WTC11 (cell line): ENCODE data around the gene SAT2. TPM values are rescaled to one million over a fixed set of nuclear protein-coding genes. Genes with fewer than 3 reads are reported as not detected.

Experiments
- ATAC-seq: fragments of 200-7000 bp; cut with Tn5 transposase; 2 replicates; pipeline ENCODE4 v1.10.0; 2021; ENCODE audit warnings: mild to moderate bottlenecking, moderate library complexity
- CTCF ChIA-PET: fragments of 300-600 bp; sonication (Branson Sonifier 250); formaldehyde crosslinking; loops from one replicate; lab custom pipeline; 2021; ENCODE audit warnings: antibody characterized with exemption; lab: Charles Lee
- POLR2A ChIA-PET: fragments of 350-600 bp; sonication (Branson Sonifier 250); formaldehyde crosslinking; loops from one replicate; lab custom pipeline; 2021; ENCODE audit warnings: antibody characterized with exemption; lab: Charles Lee
- DNase-seq: peaks from one replicate; pipeline ENCODE4 v3.0.0; 2021; ENCODE audit warnings: low spot score
- H3K27ac Mint-ChIP-seq: 2 replicates; pipeline ENCODE4 v1.8.0; 2021; ENCODE audit warnings: mixed read lengths
- H3K27me3 Mint-ChIP-seq: 2 replicates; pipeline ENCODE4 v1.8.0; 2021; ENCODE audit warnings: low read depth, mild to moderate bottlenecking, moderate library complexity, mixed read lengths
- H3K36me3 Mint-ChIP-seq: 2 replicates; pipeline ENCODE4 v1.8.0; 2021; ENCODE audit warnings: mixed read lengths
- H3K4me1 Mint-ChIP-seq: 2 replicates; pipeline ENCODE4 v1.8.0; 2022; ENCODE audit warnings: mixed read lengths
- H3K4me3 Mint-ChIP-seq: 2 replicates; pipeline ENCODE4 v1.8.0; 2021; ENCODE audit warnings: mild to moderate bottlenecking, moderate library complexity, mixed read lengths
- H3K9me3 Mint-ChIP-seq: 2 replicates; pipeline ENCODE4 v1.8.0; 2021; ENCODE audit warnings: mixed read lengths
- AR ChIP-seq: fragments of 250-450 bp; sonication (Bioruptor Pico); IDR thresholded peaks from 2 replicates; pipeline ENCODE4 v1.9.0; 2021; ENCODE audit warnings: mild to moderate bottlenecking
- ARID4B ChIP-seq: sonication (generic); formaldehyde crosslinking; IDR thresholded peaks from 2 replicates; pipeline ENCODE4 v1.8.0; 2023; ENCODE audit warnings: missing genetic modification reagents, mild to moderate bottlenecking, borderline replicate concordance
- ATF2 ChIP-seq: sonication (generic); formaldehyde crosslinking; IDR thresholded peaks from 2 replicates; pipeline ENCODE4 v1.8.1; 2022; ENCODE audit warnings: low read depth, missing genetic modification reagents, borderline replicate concordance
- CBFB ChIP-seq: sonication (generic); formaldehyde crosslinking; IDR thresholded peaks from 2 replicates; pipeline ENCODE4 v1.8.1; 2022; ENCODE audit warnings: mild to moderate bottlenecking, low read depth, missing genetic modification reagents
- CTCF ChIP-seq: fragments of 200-600 bp; IDR thresholded peaks from 2 replicates; pipeline ENCODE4 v1.8.0; 2022; ENCODE audit warnings: antibody characterized with exemption
- FOXK1 ChIP-seq: sonication (generic); formaldehyde crosslinking; IDR thresholded peaks from 2 replicates; pipeline ENCODE4 v1.8.0; 2022; ENCODE audit warnings: mild to moderate bottlenecking, moderate library complexity, missing genetic modification reagents
- GTF2I ChIP-seq: fragments of 250-450 bp; sonication (Bioruptor Pico); conservative IDR thresholded peaks from 2 replicates; pipeline ENCODE4 v1.4.0; 2021; ENCODE audit warnings: mild to moderate bottlenecking
- IRF1 ChIP-seq: sonication (generic); formaldehyde crosslinking; IDR thresholded peaks from 2 replicates; pipeline ENCODE4 v1.8.0; 2023; ENCODE audit warnings: missing genetic modification reagents
- NFE2L1 ChIP-seq: sonication (generic); formaldehyde crosslinking; IDR thresholded peaks from 2 replicates; pipeline ENCODE4 v1.8.1; 2023; ENCODE audit warnings: missing genetic modification reagents
- NR1H2 ChIP-seq: sonication (generic); formaldehyde crosslinking; IDR thresholded peaks from 2 replicates; pipeline ENCODE4 v1.9.0; 2021; ENCODE audit warnings: mild to moderate bottlenecking, moderate library complexity, missing genetic modification reagents
- SMAD3 ChIP-seq: sonication (generic); formaldehyde crosslinking; IDR thresholded peaks from 2 replicates; pipeline ENCODE4 v1.8.0; 2022; ENCODE audit warnings: missing genetic modification reagents, mild to moderate bottlenecking, borderline replicate concordance
- ZNF263 ChIP-seq: sonication (generic); formaldehyde crosslinking; IDR thresholded peaks from 2 replicates; pipeline ENCODE4 v1.8.1; 2022; ENCODE audit warnings: low read depth, mild to moderate bottlenecking, moderate library complexity, missing genetic modification reagents
- total RNA-seq: library from RNA; stranded (reverse); gene quantifications from 3 replicates; pipeline ENCODE4 v1.2.3, GENCODE V29; 2021
- TF ChIP-seq, protein P1 (sequence below): sonication (generic); formaldehyde crosslinking; IDR thresholded peaks from 2 replicates; pipeline ENCODE4 v1.8.1; 2023; ENCODE audit warnings: mild to moderate bottlenecking, missing genetic modification reagents
- TF ChIP-seq, protein P2 (sequence below): sonication (generic); formaldehyde crosslinking; IDR thresholded peaks from 2 replicates; pipeline ENCODE4 v1.8.0; 2023; ENCODE audit warnings: mild to moderate bottlenecking, missing genetic modification reagents

Gene SAT2
- total RNA-seq, 1 experiment from 2014 or later = 75.8 TPM

DNA sequence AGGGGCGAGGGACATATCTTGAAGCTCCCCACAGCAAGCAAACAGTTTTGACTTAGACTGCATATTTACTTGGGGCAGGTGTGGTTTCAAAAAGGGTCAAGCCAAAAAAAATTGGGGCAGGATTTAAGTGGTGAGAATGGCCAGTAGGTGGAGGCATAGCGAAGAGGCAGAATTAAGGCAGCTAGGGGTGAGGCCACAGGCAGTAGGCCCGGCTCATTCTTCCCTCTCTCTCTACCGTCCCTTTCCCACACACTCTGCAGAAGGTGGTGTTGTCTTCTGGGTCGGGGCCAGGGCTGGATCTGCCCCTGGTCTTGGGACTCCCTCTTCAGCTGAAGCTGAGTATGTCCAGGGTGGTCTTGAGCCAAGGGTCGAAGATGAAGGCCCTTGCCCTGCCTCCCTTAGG is 4.9 kb upstream of the SAT2 start:
- TF ChIP-seq AR (CRISPR knock-in tag) (no peak), CTCF (peak; percentile 28; the same call in 1 of the 2 replicates)
- no peak overlapping the region for H3K4me3 Mint-ChIP-seq
- H3K36me3 Mint-ChIP-seq = no peaks in the 10 kb centered on the region
- no peak overlapping the region for H3K27ac Mint-ChIP-seq
- ATAC-seq (peak; percentile 55), DNase-seq (peak; percentile 56)
- no peaks in the 10 kb centered on the region for H3K27me3 Mint-ChIP-seq
- no peaks in the 10 kb centered on the region for H3K9me3 Mint-ChIP-seq
- H3K4me1 Mint-ChIP-seq = peaks cover 35% of the 10 kb centered on the region
- ChIA-PET CTCF (interaction anchor here (0.5 to 7.5 kb wide), 34 partner anchors 9 to 1782 kb away, joined by 3 to 205 read pairs (median 4); partner anchors contain the start of genes ATP1B2, CD68, DNAH2 and EFNB3), POLR2A (interaction anchor here (1.0 to 5.8 kb wide), 4 partner anchors 18 to 84 kb away, joined by 3 to 68 read pairs (median 6); partner anchors contain the start of genes ATP1B2, TP53 and WRAP53)

- H3K4me3 Mint-ChIP-seq = no peak overlapping the region
- no peaks in the 10 kb centered on the region; the same call in 1 of the 2 replicates for H3K36me3 Mint-ChIP-seq
- H3K27me3 Mint-ChIP-seq = no peaks in the 10 kb centered on the region
- POLR2A ChIA-PET = interaction anchor here (1.0 to 5.8 kb wide), 6 partner anchors 19 to 85 kb away, joined by 3 to 68 read pairs (median 5); partner anchors contain the start of genes ATP1B2, SOX15, TP53 and WRAP53
- CTCF ChIA-PET = interaction anchor here (0.7 to 7.5 kb wide), 30 partner anchors 8 to 462 kb away, joined by 3 to 205 read pairs (median 6); partner anchors contain the start of genes ATP1B2, CD68, DNAH2 and EFNB3
- ATAC-seq = no peak
- peaks cover 37% of the 10 kb centered on the region for H3K4me1 Mint-ChIP-seq
- no peaks in the 10 kb centered on the region for H3K9me3 Mint-ChIP-seq
- no peak for DNase-seq
- H3K27ac Mint-ChIP-seq = no peak overlapping the region
- TF ChIP-seq SMAD3 (CRISPR knock-in tag) = no peak
- TF ChIP-seq NFE2L1 = no peak
- TF ChIP-seq, protein P1, sequence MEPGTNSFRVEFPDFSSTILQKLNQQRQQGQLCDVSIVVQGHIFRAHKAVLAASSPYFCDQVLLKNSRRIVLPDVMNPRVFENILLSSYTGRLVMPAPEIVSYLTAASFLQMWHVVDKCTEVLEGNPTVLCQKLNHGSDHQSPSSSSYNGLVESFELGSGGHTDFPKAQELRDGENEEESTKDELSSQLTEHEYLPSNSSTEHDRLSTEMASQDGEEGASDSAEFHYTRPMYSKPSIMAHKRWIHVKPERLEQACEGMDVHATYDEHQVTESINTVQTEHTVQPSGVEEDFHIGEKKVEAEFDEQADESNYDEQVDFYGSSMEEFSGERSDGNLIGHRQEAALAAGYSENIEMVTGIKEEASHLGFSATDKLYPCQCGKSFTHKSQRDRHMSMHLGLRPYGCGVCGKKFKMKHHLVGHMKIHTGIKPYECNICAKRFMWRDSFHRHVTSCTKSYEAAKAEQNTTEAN = no peak
- no peak for TF ChIP-seq ZNF263
- no peak for TF ChIP-seq NR1H2 (CRISPR knock-in tag)
- no peak for TF ChIP-seq CBFB (CRISPR knock-in tag)
- TF ChIP-seq GTF2I (CRISPR knock-in tag) = no peak
- no peak for TF ChIP-seq FOXK1 (CRISPR knock-in tag)
- TF ChIP-seq, protein P2, sequence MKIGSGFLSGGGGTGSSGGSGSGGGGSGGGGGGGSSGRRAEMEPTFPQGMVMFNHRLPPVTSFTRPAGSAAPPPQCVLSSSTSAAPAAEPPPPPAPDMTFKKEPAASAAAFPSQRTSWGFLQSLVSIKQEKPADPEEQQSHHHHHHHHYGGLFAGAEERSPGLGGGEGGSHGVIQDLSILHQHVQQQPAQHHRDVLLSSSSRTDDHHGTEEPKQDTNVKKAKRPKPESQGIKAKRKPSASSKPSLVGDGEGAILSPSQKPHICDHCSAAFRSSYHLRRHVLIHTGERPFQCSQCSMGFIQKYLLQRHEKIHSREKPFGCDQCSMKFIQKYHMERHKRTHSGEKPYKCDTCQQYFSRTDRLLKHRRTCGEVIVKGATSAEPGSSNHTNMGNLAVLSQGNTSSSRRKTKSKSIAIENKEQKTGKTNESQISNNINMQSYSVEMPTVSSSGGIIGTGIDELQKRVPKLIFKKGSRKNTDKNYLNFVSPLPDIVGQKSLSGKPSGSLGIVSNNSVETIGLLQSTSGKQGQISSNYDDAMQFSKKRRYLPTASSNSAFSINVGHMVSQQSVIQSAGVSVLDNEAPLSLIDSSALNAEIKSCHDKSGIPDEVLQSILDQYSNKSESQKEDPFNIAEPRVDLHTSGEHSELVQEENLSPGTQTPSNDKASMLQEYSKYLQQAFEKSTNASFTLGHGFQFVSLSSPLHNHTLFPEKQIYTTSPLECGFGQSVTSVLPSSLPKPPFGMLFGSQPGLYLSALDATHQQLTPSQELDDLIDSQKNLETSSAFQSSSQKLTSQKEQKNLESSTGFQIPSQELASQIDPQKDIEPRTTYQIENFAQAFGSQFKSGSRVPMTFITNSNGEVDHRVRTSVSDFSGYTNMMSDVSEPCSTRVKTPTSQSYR = no peak
- TF ChIP-seq ATF2 = no peak
- TF ChIP-seq IRF1 (CRISPR knock-in tag) = no peak
- no peak for TF ChIP-seq ARID4B (CRISPR knock-in tag)
Measured at GRCh38 chr17:7631398-7632380, 4.1 kb upstream of the SAT2 start.
